Endometrial microvascular endothelial cells (primary cell): ENCODE data around the gene TBX1. TPM values are rescaled to one million over a fixed set of nuclear protein-coding genes. Genes with fewer than 3 reads are reported as not detected.
"Not testable (repeated sequence)": the region's sequence is repeated elsewhere in the genome, so short reads cannot be mapped to it uniquely, and the experiment has no call there.

Source experiments
- in situ Hi-C: cut with HindIII; loops from 2 replicates; pipeline ENCODE4 v1.10.0; 2017; ENCODE audit warnings: low sequenced_read_pairs, low pct_unique_long_range_greater_than_20kb; ENCODE audit errors: inconsistent ontology term
- total RNA-seq: library from RNA; depleted of rRNA; stranded (reverse); fragments of >200 nt; gene quantifications from one replicate; pipeline ENCODE4 v1.2.3, GENCODE V29; 2015; ENCODE audit errors: inconsistent ontology term

Gene TBX1
- total RNA-seq, 1 donor from 2014 or later: not detected

GRCh38 chr22:19788661-19789225 is 28.2 kb downstream of the TBX1 start:
- in situ Hi-C loops: no loop called here

GRCh38 chr22:19789406-19789805 is 28.8 kb downstream of the TBX1 start:
- in situ Hi-C loops: no loop called here

GRCh38 chr22:19789828-19790227 is 29.2 kb downstream of the TBX1 start:
- in situ Hi-C loops: no loop called here

DNA sequence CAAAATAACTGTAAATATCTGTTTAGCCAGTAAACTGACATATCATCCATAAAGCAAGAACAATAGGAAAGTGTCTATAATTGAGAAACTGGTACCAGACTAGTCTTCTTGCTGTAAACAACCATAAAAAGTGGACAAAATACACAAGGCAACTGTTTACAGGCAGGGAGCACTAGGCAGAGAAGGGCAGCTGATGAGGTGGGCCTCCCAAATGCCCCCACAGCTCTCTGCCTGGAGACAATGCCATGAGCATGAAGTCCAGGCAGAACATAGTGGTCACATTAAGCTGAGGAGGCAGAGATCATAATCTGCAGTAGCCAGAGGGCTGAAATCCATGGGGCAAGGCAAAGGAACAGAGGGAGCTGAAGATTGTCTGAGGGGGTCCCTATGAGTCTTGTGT is 30.7 kb downstream of the TBX1 start:
- in situ Hi-C loops: no loop called here

- in situ Hi-C loops: no loop called here
Observed at GRCh38 chr22:19791894-19792293, 31.3 kb downstream of the TBX1 start.

DNA sequence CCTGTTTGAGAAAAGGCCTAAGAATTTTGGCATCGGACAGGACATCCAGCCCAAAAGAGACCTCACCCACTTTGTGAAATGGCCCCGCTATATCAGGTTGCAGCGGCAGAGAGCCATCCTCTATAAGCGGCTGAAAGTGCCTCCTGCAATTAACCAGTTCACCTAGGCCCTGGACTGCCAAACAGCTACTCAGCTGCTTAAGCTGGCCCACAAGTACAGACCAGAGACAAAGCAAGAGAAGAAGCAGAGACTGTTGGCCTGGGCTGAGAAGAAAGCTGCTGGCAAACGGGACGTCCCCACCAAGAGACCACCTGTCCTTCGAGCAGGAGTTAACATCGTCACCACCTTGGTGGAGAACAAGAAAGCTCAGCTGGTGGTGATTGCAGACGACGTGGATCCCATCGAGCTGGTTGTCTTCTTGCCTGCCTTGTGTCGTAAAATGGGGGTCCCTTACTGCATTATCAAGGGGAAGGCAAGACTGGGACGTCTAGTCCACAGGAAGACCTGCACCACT is 31.9 kb downstream of the TBX1 start:
- in situ Hi-C loops: not testable (repeated sequence)

GRCh38 chr22:19793161-19793560 is 32.6 kb downstream of the TBX1 start:
- in situ Hi-C loops: no loop called here

- in situ Hi-C loops: no loop called here
Observed at GRCh38 chr22:19793661-19794310, 33.2 kb downstream of the TBX1 start.

GRCh38 chr22:19795617-19796008 is 35.0 kb downstream of the TBX1 start:
- in situ Hi-C loops: no loop called here

GRCh38 chr22:19796160-19796559 is 35.6 kb downstream of the TBX1 start:
- in situ Hi-C loops: no loop called here

DNA sequence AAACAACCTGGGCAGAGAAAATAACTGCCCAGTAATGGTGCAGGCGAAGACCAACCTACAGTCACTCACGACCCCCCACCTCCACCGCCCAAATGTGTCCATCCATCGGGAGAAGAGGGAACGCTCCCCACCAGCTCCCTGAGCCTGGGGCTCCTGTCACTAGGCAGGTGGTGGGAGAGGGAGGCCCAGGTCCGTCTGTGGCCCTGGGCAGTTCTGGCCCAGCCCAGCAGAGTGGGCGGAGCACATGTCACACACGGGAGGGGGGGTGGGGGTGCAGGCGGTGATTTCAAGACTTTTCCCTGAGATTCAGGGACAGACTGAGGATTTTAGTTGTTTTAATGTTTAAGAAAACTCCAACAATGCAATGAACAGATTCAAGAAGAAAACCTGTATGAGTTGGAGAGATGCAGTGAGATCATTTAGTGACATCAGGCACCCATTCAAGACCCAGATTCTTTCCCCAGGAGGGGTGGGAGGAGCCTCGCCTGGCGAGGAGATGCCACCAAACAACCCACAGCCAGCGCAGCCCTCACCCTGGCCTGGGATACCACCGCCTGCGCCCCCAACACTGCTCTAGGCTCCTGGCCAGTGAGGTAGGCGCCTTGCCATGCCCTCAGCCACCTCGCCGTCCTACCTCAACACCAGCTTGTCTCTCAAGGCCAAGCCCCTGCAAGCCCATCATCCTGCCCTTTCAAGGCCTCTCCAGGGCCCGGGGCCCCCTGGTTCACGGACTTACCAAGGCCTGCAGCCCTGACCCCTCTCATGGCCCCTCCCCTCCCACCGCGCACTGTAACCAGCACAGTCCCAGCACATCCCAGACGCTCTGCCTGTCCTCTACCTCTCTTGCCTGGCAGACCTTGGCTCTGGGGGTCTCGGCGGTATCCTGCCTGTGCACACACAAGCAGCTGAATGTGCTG is 36.8 kb downstream of the TBX1 start:
- in situ Hi-C loops: no loop called here

DNA sequence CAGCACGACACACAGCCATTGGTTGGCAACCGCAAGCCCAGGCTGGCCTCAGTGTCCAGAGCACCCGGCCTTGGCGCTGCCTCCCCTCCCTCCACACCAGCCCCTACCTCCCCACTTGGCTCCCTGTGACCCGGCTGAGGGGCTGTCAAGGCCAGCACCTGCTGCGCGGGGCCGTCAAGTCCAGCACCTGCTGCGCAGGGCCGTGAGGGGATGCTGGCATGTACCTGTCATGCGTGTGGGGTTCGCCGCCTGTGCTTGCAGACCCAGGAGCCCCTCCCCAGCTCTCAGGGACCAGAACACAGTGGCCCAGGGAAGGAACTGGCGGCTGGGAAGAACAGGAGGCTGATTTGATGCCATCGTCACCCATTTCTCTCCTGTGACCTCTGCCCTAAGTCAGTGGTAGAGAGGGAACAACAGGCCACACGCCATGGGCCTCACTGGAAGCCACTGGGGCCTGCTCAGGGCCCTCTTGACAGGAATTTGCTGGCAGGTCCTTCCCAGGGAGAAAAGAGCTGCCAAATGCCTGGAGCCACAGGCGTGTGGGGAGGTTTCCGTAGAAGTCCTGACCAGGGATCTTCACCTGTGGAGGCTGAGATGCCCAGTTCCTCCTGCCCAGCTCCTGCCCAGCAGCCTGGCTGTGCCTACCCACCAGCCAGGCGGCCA is 37.6 kb downstream of the TBX1 start:
- in situ Hi-C loops: no loop called here

DNA sequence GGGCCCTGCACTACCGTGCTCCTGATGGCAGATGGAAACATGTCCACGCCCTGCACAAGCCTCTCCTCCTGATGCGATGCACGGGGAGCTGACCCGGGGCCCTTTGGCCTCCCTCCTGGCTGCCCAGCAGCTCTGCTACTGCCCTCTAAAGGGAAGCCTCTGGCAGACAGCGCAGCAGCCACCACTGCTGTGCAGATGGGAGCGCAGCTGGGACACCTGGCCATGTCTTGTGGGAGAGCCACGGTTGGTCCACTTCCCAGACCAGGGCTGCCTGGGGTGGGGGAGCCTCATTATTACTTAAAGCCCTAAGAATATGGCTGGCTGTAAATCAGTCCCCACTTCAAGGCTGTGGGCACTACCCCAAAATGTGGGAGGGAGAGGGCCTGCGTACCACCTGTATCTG is 38.3 kb downstream of the TBX1 start:
- in situ Hi-C loops: no loop called here

GRCh38 chr22:19799322-19800190 is 39.0 kb downstream of the TBX1 start:
- in situ Hi-C loops: no loop called here

GRCh38 chr22:19800306-19800705 is 39.7 kb downstream of the TBX1 start:
- in situ Hi-C loops: no loop called here

- in situ Hi-C loops: no loop called here
Observed at GRCh38 chr22:19800761-19801244, 40.2 kb downstream of the TBX1 start.

GRCh38 chr22:19801340-19802000 is 40.9 kb downstream of the TBX1 start:
- in situ Hi-C loops: no loop called here
